ENCODE results near the gene CHCHD1.

- TF ChIP-seq, protein P1, sequence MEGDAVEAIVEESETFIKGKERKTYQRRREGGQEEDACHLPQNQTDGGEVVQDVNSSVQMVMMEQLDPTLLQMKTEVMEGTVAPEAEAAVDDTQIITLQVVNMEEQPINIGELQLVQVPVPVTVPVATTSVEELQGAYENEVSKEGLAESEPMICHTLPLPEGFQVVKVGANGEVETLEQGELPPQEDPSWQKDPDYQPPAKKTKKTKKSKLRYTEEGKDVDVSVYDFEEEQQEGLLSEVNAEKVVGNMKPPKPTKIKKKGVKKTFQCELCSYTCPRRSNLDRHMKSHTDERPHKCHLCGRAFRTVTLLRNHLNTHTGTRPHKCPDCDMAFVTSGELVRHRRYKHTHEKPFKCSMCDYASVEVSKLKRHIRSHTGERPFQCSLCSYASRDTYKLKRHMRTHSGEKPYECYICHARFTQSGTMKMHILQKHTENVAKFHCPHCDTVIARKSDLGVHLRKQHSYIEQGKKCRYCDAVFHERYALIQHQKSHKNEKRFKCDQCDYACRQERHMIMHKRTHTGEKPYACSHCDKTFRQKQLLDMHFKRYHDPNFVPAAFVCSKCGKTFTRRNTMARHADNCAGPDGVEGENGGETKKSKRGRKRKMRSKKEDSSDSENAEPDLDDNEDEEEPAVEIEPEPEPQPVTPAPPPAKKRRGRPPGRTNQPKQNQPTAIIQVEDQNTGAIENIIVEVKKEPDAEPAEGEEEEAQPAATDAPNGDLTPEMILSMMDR (IDR thresholded peaks at IDR 0.05; ENCODE audit: poor library complexity), result no peak
- TF ChIP-seq EZH2 (IDR thresholded peaks at IDR 0.05; ENCODE audit: borderline replicate concordance) (no peak), EZH2phosphoT487 (IDR thresholded peaks at IDR 0.05; ENCODE audit: low read depth, severe bottlenecking, unreplicated experiment) (no peak)
Observed at GRCh38 chr10:73779539-73780197, 2.2 kb upstream of the CHCHD1 start.
